ENCODE measurements around the gene MOV10L1.
"Not testable (repeated sequence)": the region's sequence is repeated elsewhere in the genome, so short reads cannot be mapped to it uniquely, and the experiment has no call there.

Gene MOV10L1

DNA sequence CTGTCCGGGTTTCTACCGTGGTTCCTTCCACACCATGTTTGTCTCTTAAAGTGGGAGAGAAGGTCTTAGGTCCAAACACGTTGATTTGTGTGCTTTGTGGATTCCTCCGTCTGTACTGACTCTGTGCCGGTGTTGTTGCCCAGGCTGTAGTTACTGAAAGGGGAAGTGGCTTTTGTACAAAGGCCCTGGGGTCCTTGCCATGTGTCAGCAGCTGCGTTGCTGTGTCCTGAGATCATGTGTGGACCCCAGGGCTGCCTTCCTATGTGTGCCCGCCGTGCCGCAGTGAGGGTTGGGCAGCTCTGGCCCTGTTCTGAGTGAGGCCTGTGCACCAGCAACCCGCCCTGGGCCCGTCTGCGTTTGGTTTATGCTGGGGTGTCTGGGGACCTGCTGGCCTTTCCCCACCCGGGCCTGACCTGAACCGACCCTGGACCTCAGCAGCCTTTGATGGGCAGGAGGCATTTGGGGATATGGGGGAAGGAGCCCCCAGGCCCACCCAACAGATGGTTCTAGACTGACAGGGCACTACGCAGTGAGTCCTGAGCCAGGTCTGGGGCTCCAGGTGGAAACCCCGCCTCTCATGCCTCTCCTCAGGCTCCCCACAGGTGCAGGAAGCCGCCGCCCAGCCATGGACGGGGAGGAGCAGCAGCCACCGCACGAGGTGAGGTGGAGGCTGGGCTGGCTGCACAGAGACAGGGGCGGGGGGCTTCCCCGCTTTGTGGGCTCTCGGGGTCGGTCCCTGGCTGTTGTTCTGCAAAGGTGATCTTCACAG is 102.8 kb downstream of the MOV10L1 start:
- DNase-seq = no peak

DNA sequence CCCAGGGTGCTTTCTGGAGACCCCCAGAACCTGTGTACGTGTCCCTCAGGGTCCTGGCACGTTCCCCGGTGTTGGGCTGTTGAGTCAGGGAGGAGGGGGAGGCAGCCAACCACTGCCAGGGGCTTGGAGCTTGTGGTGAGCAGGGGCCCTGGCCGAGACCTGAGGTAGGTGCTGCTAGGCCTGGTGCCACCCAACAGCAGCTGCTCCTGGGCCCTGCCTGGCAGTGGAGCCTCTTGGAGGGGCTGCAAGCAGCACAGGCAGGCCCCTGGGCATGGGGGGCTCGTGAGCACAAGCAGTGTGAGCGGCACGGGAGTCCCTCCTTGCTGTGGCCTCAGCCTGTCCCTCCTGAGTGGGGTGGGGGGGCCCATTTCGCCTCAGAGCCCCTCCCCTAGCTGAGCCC is 103.8 kb downstream of the MOV10L1 start:
- DNase-seq = no peak

DNA sequence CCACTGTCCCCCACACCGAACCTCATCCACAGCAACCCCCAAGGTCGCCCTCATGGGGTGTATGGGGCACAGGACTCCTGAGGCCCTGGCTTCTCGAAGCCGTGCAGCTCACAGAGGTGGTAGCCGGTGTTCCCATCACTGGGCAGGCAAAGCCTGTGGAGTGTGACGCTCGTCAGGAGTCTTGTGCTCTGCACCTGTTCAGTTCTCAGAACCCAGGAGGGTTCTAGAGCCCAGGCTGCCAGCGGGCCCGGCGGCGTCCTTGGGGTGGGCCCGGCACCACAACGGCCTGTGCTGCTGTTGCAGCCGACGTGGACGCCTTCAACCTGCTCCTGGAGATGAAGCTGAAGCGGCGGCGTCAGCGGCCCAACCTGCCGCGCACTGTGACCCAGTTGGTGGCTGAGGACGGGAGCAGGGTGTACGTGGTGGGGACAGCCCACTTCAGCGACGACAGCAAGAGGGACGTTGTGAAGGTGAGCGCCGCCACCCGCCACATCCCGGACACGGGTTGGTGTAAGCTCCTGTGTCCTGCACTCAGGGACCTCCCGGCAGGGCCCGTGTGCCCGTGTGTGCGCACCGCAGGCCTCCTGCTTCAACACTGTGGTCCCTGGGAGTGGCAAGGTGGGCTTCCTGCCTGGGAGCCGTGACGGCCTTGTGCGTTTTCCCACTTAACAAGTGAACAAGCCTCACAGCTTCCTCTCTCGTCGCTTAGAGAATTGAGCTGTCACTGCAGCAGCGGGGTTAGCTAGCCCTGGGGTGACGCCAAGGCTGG is 104.4 kb downstream of the MOV10L1 start:
- DNase-seq = no peak

DNA sequence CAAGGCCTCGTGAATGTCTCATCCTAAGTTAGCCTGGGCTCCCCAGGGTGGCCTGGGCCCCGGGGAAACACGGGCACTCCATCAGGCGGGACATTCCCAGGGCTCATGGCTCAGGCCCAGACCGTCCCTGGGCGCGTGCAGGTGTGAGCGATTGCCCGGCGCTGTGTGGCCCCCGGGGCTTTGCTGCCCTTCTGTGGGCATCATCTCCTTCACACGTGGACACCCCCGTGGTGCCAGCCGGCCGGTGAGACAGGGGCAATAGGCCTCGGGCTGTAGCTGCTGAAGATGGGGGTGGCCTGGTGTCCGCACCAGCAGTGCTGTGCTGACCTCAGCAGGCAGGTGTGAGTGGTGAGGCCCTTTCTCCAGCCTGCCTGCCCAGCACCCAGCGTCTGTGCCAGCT is 106.5 kb downstream of the MOV10L1 start:
- DNase-seq = no peak

DNA sequence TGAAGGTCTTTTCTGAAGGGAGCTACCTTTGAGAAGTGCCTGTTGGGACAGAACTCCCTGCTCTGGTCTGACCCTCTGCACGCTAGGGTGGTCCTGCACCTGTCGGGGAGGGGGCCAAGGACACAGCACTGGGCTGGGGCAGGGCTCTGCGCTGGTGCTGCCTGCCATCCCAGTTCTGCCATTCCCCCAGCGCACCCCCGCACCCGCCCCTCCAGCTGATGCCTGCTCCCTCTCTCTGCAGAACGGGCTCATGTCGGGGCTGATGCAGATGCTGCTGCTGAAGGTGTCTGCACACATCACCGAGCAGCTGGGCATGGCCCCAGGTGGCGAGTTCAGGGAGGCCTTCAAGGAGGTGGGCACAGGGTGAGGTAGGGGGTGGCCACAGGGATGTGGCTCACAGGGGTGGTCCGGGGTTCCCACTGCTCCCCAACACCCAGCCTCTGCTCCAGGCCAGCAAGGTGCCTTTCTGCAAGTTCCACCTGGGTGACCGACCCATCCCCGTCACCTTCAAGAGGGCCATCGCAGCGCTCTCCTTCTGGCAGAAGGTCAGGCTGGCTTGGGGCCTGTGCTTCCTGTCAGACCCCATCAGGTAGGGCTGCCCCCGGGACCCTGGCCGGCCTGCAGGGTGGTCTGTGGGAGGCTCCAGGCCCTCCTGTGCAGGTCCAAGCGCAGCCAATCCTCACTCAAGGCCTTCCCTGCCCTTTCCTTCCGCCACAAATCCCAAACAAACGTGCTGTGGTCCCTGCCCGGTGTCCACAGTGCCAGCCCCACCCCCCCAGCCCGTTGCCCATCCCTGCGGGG is 107.4 kb downstream of the MOV10L1 start:
- no peak for DNase-seq

DNA sequence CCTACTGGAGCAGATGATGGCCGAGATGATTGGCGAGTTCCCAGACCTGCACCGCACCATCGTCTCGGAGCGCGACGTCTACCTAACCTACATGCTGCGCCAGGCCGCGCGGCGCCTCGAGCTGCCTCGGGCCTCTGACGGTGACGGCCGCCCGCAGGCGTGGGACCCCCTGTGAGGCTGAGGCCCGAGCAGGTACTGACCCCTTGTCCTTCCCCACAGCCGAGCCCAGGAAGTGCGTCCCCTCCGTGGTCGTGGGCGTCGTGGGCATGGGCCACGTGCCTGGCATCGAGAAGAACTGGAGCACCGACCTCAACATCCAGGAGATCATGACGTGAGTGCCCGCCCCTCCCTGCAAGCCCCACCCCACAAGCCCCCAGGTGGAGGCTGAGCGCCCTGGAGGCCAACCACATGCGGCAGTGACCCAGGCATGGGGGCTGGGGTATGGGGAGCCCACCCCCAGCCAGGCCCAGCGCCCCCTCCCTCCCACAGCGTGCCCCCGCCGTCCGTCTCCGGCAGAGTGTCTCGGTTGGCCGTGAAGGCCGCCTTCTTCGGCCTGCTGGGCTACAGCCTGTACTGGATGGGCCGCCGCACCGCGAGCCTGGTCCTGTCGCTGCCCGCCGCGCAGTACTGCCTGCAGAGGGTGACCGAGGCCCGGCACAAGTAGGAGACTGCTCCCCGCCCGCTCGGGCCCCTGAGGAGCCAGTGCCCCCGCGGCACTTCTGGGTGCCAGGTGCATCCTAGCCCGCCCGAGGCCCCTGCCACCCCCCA is 108.2 kb downstream of the MOV10L1 start:
- DNase-seq = no peak

DNA sequence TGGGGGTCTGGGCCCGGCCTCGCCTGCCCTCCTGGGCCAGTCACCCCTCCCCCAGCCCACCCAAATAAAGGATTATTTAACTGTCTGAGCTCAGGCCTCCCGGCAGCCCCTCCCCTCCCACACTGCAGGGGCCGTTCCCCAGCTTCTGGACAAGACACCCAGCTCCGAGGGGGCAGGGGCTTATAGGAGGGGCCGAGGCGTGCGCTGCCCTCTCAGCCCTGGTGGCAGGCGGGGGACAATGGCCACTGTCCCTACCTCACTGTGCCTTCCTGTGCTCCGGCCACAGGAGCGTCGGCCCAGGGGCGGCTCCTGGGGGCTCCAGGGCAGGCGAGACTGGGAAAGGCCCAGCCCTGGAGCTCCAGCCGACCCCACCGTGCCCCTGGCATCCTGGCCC is 108.8 kb downstream of the MOV10L1 start:
- no peak for DNase-seq

DNA sequence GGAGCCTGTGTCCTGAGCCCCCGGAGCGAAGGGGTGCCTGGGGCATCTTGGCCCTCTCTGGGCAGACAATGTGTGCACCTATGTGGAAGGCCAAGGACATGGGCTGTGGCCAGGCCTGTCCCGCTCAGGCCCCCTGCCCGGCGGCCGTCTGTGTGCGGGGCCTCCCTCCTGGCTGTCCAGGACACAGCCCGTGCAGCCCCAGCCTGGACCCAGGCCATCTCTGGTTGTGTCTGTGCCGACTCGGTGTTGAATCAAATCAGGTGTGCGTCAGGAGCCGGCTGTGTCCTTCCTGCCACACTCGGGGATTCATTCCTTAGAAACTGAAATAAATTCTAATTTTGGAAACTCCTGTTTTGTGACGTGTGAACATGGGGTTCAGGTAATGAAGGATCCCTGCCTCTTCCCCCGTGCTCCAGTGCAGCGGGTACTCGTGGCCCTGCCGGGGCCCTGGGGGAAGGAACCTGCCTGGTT is 109.5 kb downstream of the MOV10L1 start:
- DNase-seq = no peak

DNA sequence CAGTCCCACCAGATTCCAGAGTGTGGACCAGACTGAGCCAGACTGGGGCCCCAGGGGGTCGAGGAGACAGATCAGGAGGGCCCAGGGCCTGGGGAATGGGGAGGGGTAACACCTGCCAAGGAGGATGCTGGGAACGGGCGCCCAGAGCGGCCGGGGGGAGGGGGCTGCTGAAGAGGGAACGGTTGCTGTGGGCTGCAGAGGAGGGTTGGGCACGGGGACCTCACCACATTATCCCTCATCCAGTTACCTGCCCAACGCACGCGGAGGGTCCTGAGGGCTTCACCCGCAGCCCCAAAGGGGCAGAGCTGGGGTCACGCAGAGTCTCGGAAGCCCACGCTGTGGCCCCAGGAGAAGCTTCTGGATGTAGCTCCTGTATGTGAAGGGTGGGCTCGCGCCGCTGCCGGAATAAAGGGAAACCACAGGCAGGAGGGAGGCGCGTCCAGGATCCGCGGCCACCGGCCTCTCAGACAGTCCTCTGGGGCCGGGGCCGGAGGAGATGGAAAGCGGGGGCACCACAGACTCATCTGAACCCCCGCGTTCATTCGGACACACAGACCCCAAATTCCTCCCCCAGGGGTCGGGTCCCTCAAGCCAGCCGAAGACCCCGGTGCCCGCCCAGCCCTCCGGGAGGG is 110.1 kb downstream of the MOV10L1 start:
- no peak for DNase-seq

DNA sequence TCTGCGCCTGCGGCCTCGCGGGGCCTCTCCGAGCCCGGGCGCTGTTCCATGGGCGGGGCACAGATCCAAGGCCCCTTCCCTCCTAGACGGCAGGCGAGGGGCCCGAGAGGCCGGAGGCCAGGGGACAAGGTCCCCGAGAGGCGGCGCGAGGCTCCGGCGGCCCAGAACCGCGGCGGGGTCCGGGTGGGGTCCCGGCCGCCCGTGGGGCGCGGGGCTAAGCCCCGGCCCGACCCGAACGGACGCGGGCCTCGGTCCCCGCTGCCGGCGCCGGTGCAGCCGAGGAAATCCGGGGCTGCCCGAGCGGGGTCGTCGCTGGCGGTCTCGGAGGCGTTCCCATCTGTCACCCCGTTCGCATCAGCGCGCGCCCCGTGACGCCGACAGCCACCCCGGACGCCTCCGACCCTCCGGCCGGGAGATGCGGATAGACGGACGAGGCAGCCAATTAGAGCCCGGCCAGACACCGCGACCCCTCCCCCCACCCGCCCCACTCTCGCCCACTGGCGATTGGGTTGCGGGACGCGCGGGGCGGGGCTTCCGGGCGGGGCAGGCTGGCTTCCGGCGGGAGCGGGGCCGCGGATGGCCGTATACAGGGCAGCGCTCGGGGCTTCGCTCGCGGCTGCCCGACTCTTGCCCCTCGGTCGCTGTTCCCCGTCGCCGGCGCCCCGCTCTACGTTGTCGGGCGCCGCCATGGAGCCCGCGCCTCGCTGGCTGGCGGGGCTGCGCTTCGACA is 110.8 kb downstream of the MOV10L1 start, which contains the start of gene SELENOO:
TSS of gene SELENOO (plus strand) at position 551 of the 730 bp plus-strand sequence. CDS start at position 577, 26 bp downstream.
- peak; percentile 94 for DNase-seq

DNA sequence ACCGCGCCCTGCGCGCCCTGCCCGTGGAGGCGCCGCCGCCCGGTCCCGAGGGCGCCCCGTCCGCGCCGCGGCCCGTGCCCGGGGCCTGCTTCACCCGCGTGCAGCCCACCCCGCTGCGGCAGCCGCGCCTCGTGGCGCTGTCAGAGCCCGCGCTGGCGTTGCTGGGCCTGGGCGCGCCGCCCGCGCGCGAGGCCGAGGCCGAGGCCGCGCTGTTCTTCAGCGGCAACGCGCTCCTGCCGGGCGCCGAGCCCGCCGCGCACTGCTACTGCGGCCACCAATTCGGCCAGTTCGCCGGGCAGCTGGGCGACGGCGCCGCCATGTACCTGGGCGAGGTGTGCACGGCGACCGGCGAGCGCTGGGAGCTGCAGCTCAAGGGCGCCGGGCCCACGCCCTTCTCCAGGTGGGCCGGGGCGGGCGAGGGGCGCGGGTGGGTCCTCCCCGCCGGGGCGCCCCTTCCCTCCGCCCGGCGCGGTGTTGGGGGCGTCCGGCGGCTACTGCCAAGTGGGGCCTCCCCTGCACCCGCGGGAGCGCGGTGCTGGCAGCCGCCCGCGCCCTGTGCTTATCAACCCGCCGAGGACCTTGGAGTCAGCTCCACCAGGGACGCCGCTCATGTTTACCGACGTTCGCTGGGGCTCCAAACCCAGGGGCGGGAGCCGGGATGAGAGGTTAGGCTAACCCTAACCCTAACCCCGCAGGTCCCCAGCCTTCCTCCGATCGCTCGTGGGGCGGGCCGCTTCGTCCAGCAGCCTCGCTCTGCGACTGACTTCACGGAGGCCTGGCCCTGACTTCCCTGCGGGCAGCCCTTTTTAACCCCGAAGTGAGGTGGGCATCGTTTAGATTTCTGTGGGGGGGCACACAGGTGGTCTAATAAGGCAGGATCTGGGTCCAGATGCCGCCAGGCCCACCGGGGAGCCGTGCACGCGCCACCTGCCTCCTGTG is 111.7 kb downstream of the MOV10L1 start:
- DNase-seq = no peak

DNA sequence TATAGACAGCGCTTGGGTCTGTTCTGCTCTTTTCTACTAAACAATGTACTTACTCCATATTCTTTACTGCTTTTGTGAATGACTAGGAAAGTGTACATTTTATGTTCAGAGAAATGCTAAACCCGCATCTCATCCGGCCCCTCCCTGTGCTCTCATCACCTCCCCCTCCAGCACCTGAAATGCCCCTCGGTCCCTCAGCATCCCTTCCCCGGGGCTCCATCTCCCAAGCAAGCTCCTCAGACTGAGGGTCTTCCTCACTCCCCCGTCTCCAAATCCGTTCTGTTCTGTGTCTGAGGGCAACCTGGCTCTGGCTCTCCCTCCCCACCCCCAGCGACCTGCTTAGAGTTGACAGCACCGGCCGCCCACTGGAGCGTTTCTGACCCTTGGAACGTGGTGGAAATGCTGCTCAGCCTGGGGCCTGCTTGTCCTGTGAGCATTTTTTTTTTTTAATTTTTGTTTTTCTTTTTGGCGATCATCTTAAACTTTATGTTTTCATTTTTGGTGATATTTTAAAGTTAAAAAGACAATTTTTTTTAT is 112.4 kb downstream of the MOV10L1 start:
- DNase-seq = no peak

DNA sequence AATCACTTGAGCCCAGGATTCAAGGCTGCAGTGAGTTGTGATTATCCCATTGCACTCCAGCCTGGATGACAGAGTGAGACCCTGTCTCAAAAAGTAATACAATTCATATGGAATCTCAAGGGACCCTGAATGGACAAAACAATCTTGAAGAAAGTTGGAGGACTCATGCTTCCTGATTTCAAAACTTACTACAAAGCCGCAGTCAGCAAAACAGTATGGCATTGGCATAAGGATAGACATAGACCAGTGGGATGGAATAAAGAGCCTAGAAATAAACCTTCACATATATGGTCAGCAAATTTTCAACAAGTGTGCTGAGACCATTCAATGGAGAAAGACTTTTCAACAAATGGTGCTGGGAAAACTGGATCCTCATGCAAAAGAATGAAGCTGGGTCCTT is 113.5 kb downstream of the MOV10L1 start:
- no peak for DNase-seq

DNA sequence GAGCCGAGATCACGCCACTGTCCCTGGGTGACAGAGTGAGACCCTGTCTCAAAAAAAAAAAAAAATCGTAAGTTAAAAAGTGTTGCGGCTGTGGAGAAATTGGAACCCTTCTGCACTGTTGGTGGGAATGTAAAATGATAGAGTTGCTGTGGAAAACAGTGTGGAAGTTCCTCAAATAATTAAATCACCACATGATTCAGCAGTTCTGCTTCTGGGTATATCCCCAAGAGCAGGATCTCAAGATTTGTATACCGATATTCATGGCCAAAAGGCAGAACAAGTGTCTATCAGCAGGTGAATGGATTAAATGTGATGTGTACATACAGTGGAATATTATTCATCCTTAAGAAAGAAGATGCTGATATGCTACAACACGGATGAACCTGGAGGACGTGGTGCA is 114.8 kb downstream of the MOV10L1 start:
- no peak for DNase-seq

DNA sequence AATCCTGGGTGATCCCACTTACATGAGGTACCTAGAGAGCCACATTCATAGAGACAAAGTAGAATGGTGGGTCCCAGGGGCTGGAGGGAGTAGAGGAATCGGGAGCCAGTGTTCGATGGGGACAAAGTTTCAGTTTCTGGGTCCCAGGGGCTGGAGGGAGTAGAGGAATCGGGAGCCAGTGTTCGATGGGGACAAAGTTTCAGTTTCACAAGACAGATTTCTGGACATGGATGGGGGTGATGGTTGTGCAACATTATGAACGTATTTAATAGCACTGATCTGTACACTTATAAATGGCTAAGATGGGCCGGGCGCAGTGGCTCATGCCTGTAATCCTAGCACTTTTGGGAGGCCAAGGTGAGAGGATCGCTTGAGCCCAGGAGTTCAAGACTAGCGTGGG is 115.2 kb downstream of the MOV10L1 start:
- not testable (repeated sequence) for DNase-seq

DNA sequence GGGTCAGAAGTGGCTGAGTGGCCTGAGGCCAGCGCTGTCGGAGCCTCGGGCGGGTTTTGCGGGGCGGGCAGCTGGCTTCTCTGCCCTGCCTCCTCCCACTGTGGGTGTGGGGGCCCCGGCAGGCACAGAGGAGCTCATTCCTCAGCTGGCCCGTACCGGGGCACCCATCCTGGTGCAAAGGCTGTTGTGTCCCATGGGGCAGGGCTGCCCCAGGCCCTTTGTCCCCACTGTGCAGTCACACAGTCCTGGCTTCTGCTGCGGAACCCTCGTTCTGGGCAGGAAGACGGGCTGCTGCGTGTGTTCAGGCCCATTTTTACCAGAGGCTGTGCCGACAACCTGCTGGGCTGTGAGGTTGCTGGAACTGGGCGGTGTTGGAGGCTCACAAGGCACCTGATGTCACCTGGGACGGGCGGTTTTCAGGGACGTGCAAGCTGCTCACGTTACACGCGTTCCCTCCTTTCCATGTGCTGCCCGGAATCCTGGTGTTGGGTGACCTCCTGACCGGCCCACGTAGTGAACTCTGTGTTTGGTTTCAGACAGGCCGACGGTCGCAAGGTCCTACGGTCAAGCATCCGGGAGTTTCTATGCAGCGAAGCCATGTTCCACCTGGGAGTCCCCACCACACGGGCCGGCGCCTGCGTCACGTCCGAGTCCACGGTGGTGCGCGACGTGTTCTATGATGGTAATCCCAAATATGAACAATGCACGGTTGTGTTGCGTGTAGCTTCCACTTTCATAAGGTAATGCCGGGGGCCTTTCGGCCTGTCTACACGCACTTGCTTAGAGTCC is 116.2 kb downstream of the MOV10L1 start:
- no peak for DNase-seq

DNA sequence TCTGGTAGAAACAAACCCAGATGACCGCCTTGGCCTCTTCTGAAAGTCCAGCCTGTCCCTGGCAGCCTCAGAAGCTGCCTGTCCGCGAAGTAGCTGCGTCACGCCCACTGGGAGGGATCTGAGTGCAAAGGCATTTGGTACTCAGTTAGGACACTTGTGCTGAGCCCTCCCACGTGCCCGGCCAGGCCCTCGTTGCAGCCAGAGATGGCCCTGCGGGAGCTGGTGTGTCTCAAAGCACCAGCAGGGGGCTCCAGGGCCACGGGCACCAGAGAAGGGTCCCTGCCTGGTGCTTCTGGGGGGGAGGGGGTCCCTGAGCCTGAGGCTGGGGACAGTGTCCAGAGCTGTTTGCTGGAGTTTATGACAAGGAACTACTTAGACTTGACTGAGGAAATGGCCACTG is 116.8 kb downstream of the MOV10L1 start:
- no peak for DNase-seq

DNA sequence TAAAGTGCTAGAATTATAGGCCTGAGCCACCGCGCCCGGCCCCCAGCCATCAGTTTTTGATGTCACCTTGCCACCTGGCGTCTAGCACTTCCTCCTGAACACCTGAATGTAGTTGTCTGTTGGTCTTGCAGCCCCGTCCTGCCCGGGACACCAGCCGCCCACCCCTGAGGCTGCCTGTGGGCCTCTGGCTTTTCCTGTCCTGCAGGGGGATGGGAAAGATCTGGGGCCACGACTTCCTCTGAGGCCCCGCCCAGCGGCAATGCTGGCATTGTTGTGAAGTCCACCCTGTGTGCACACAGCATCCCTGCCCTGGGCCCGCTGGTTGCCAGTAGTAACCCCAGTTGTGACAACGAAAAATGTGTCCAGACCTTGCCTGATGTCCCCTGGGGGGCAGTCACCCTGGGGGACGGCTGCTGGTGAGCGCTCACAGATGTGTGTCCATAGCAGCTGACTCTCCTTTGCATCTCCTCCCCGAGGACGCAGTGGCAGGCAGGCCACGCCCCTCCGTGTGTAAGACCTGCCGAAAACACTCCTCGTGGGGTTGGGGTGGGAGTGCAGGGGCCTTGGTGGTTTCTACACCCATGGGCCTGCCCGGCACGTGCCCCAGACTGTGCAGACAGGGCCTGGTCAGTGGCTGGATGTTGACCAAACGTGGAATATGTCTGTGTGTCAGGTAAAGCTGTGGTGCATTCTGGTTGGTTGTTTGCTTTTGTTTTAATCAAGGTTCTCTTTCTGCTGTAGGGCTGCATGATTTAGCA is 117.8 kb downstream of the MOV10L1 start:
- DNase-seq = no peak
